Measurements from ENCODE around the gene CCL8.

CCL8 gene

DNA sequence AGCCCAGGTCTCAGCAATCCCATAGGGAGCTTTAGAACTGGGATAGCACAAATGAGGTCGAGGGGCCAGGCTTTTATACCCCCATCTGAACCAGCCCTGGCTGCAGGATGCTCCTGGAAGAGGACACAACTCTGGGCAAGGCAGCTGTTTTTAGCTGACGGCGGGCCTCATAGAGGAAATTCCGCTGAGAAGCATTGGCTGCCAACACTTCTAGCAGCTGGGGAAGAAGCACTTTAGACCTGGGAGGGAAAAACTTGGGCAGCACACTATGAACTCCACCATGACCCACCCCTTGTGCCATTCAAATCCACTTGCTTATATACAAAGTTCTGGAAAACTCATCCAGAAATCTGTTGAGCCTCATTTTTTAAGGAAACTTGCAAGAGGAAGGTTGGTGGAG, 28.6 kb upstream of the CCL8 start:
- H3K27me3 ChIP-seq (ENCODE audit: insufficient read depth, insufficient read length): no peaks in the 10 kb centered on the region
- no peaks in the 10 kb centered on the region for H3K4me1 ChIP-seq (ENCODE audit: insufficient read depth, insufficient read length)
- no peaks in the 10 kb centered on the region for H3K36me3 ChIP-seq (ENCODE audit: insufficient read depth, insufficient read length, low read length)
- H3K9ac ChIP-seq (ENCODE audit: insufficient read length, low read depth): no peak overlapping the region
- H3K4me3 ChIP-seq (ENCODE audit: insufficient read length, low read depth): no peak overlapping the region
- DNase-seq (ENCODE audit: low read depth, low spot score): no peak
- TF ChIP-seq ZNF274 (IDR thresholded peaks at IDR 0.05; ENCODE audit: low read depth, low read length) (no peak), SUZ12 (IDR thresholded peaks at IDR 0.05; ENCODE audit: extremely low read depth, insufficient read depth, insufficient read length) (no peak), YY1 (IDR thresholded peaks at IDR 0.05; ENCODE audit: insufficient read depth, insufficient read length) (no peak)
- no peaks in the 10 kb centered on the region for H3K9me3 ChIP-seq (ENCODE audit: insufficient read depth, low read length)

DNA sequence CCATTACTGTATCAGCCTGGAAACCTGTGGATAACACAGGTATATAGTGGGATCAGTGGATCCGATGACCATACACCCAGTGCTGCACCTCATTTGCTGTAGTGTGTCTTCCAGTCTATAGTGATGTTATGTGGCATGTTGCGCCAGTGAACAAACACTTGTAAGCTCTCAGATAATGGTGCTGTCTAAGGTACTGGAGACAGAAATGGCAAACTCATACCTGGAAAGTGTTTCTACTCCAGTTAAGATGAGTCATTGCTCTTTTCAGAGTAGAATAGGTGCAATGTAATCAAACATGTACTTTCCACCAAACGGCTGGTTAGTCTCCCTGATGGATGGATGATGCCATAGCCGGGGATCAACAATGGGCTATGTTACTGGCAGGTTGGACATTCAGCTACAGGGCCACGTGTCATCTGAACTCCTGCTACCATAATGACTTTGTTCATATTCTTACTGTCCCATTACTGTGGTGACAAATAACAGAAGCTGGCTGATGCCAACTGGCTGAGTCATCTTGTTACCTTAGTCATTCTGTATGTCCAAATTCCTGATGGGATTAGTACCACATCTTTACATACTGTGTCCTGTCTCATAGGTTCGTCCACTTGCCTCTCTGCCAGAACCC, 27.4 kb upstream of the CCL8 start:
- no peaks in the 10 kb centered on the region for H3K9me3 ChIP-seq (ENCODE audit: insufficient read depth, low read length)
- TF ChIP-seq ZNF274 (IDR thresholded peaks at IDR 0.05; ENCODE audit: low read depth, low read length): no peak
- TF ChIP-seq SUZ12 (IDR thresholded peaks at IDR 0.05; ENCODE audit: extremely low read depth, insufficient read depth, insufficient read length): no peak
- TF ChIP-seq YY1 (IDR thresholded peaks at IDR 0.05; ENCODE audit: insufficient read depth, insufficient read length): no peak
- no peak overlapping the region for H3K4me3 ChIP-seq (ENCODE audit: insufficient read length, low read depth)
- no peaks in the 10 kb centered on the region for H3K36me3 ChIP-seq (ENCODE audit: insufficient read depth, insufficient read length, low read length)
- H3K9ac ChIP-seq (ENCODE audit: insufficient read length, low read depth): no peak overlapping the region
- DNase-seq (ENCODE audit: low read depth, low spot score): no peak
- no peaks in the 10 kb centered on the region for H3K27me3 ChIP-seq (ENCODE audit: insufficient read depth, insufficient read length)
- H3K4me1 ChIP-seq (ENCODE audit: insufficient read depth, insufficient read length): no peaks in the 10 kb centered on the region

DNA sequence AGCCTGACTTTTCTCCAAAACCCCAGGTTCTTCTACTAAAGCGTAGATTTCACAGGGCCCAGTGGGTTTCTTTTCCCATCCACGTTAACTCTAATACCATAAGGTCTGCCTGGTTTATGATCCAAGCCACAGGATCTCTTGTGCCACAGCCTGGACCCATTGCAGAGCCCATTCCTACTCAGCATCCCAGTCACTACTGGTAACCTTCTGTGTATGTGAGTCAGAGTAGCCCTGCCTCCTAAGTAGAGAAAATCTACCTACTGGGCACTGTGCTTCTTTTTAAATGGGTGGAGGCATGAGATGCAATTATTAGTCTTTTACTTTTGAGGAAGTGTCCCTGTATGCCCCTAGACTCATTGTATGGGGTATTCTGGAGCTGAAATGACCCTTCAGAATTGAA, 20.2 kb upstream of the CCL8 start:
- TF ChIP-seq YY1 (IDR thresholded peaks at IDR 0.05; ENCODE audit: insufficient read depth, insufficient read length): no peak
- TF ChIP-seq ZNF274 (IDR thresholded peaks at IDR 0.05; ENCODE audit: low read depth, low read length): no peak
- TF ChIP-seq SUZ12 (IDR thresholded peaks at IDR 0.05; ENCODE audit: extremely low read depth, insufficient read depth, insufficient read length): no peak
- Histone ChIP-seq H3K4me3 (ENCODE audit: insufficient read length, low read depth) (no peak overlapping the region), H3K36me3 (ENCODE audit: insufficient read depth, insufficient read length, low read length) (no peaks in the 10 kb centered on the region), H3K27me3 (ENCODE audit: insufficient read depth, insufficient read length) (no peaks in the 10 kb centered on the region), H3K9ac (ENCODE audit: insufficient read length, low read depth) (no peak overlapping the region), H3K4me1 (ENCODE audit: insufficient read depth, insufficient read length) (no peaks in the 10 kb centered on the region), H3K9me3 (ENCODE audit: insufficient read depth, low read length) (no peaks in the 10 kb centered on the region)
- no peak for DNase-seq (ENCODE audit: low read depth, low spot score)

DNA sequence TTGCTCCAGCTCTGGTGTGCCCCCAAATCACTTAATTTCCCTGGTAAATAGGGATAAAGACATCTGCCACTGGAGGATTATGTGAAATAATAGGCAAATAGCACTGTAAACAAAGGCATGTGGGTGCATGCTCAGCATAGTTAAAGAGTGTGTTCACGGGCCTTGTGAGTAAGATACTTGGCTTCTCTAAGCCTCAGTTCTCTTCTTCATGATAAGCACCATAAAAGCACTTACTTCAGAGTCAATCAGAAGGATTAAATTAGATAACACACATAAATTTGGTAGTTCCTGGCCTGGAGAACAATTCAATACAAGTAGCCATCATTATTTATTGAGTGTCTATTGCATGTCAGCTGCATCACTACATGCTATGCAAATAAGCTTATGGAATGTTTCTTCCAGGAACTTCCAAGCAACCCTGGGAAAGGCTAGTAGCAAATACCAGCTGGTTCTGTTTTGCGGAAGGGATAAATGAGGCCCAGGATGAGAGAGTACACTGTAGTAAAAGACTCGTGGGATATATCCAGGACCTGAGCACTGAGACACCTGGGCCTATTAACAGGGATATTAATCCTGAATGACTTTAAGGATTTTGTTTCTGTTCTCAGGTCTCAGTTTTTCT, 19.2 kb upstream of the CCL8 start:
- no peak for DNase-seq (ENCODE audit: low read depth, low spot score)
- no peak overlapping the region for H3K4me3 ChIP-seq (ENCODE audit: insufficient read length, low read depth)
- no peaks in the 10 kb centered on the region for H3K27me3 ChIP-seq (ENCODE audit: insufficient read depth, insufficient read length)
- no peaks in the 10 kb centered on the region for H3K9me3 ChIP-seq (ENCODE audit: insufficient read depth, low read length)
- H3K36me3 ChIP-seq (ENCODE audit: insufficient read depth, insufficient read length, low read length): no peaks in the 10 kb centered on the region
- no peaks in the 10 kb centered on the region for H3K4me1 ChIP-seq (ENCODE audit: insufficient read depth, insufficient read length)
- H3K9ac ChIP-seq (ENCODE audit: insufficient read length, low read depth): no peak overlapping the region
- no peak for TF ChIP-seq ZNF274 (IDR thresholded peaks at IDR 0.05; ENCODE audit: low read depth, low read length)
- no peak for TF ChIP-seq SUZ12 (IDR thresholded peaks at IDR 0.05; ENCODE audit: extremely low read depth, insufficient read depth, insufficient read length)
- TF ChIP-seq YY1 (IDR thresholded peaks at IDR 0.05; ENCODE audit: insufficient read depth, insufficient read length): no peak

DNA sequence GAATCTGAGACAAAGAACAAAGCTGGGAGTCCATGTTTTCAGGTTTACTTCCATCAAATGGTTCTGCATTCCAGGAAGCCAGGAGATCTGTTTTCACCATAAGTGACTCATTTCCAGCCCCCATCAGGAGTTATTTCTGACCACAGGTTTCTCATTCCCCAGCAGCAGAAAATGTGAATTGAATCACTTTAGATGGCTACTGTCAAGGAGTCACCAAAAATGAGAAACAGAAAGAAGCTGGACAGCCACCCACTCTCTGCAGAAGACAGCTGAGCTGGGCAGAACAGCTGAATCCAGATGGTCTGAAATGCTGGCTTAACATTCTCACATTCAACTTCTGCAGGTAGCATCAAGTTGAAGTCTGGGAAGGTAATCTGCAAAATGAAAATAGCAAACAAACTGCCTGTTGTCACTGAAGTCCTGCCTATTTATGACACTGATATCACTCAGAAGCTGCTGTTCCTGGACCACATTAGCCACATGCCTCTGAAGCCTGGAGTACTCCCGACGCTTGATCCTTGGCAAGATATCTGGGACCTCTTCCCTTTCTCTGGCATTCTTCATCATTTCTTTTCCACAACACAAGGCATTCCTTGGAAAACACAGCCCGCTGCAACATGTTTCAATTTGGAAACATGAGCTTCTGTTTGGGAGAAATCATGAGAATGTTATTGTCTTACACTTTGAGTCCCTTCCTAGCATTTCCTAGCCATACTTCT, 18.4 kb upstream of the CCL8 start:
- no peak for DNase-seq (ENCODE audit: low read depth, low spot score)

DNA sequence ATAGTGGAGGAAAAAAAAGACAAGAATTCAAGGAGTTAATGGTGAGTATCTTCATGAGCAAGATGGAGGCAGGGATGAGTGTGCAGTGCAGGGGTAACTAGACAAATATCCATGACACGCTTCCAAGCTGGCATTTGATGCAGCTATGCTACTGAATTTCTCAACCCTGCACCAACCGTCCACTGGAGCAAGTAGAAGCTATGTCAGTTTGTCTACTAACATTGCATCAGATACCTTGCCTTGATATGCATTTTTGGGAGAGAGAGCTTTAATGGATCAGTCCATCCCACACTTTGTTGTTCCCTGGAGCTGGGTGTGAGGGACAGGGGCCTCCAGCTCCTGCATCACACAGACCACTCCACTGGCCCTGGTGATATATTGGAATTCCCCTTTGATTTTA, 17.2 kb upstream of the CCL8 start:
- Histone ChIP-seq H3K4me3 (ENCODE audit: insufficient read length, low read depth) (no peak overlapping the region), H3K36me3 (ENCODE audit: insufficient read depth, insufficient read length, low read length) (no peaks in the 10 kb centered on the region), H3K9me3 (ENCODE audit: insufficient read depth, low read length) (no peaks in the 10 kb centered on the region), H3K4me1 (ENCODE audit: insufficient read depth, insufficient read length) (peaks cover 2% of the 10 kb centered on the region), H3K9ac (ENCODE audit: insufficient read length, low read depth) (no peak overlapping the region), H3K27me3 (ENCODE audit: insufficient read depth, insufficient read length) (no peaks in the 10 kb centered on the region)
- TF ChIP-seq ZNF274 (IDR thresholded peaks at IDR 0.05; ENCODE audit: low read depth, low read length) (no peak), YY1 (IDR thresholded peaks at IDR 0.05; ENCODE audit: insufficient read depth, insufficient read length) (no peak), SUZ12 (IDR thresholded peaks at IDR 0.05; ENCODE audit: extremely low read depth, insufficient read depth, insufficient read length) (no peak)
- no peak for DNase-seq (ENCODE audit: low read depth, low spot score)

More for the DNA sequence above, 18.4 kb upstream of the CCL8 start:
- Histone ChIP-seq H3K9ac (ENCODE audit: insufficient read length, low read depth) (no peak overlapping the region), H3K4me1 (ENCODE audit: insufficient read depth, insufficient read length) (no peaks in the 10 kb centered on the region), H3K4me3 (ENCODE audit: insufficient read length, low read depth) (no peak overlapping the region), H3K36me3 (ENCODE audit: insufficient read depth, insufficient read length, low read length) (no peaks in the 10 kb centered on the region), H3K27me3 (ENCODE audit: insufficient read depth, insufficient read length) (no peaks in the 10 kb centered on the region), H3K9me3 (ENCODE audit: insufficient read depth, low read length) (no peaks in the 10 kb centered on the region)
- TF ChIP-seq ZNF274 (IDR thresholded peaks at IDR 0.05; ENCODE audit: low read depth, low read length) (no peak), SUZ12 (IDR thresholded peaks at IDR 0.05; ENCODE audit: extremely low read depth, insufficient read depth, insufficient read length) (no peak), YY1 (IDR thresholded peaks at IDR 0.05; ENCODE audit: insufficient read depth, insufficient read length) (no peak)

DNA sequence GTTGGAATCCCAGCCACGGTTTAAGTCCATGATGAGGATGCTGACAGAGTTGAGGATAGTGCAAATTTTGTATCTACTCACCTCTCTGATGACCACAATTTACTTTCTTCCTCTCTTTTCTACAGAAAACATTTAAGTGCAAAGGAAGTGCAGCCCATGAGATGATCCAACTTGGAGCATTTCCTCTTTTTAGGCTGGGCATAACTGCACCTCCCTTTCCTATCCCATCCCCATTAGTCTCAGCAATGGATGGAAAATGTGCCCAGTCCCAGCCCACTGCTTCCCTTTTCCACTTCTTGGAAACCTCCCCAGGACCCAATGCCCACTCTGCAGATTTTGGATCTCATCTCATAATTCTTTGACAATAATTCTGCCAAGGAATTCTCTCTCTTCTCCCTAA, 16.6 kb upstream of the CCL8 start:
- Histone ChIP-seq H3K36me3 (ENCODE audit: insufficient read depth, insufficient read length, low read length) (no peaks in the 10 kb centered on the region), H3K9me3 (ENCODE audit: insufficient read depth, low read length) (no peaks in the 10 kb centered on the region), H3K4me1 (ENCODE audit: insufficient read depth, insufficient read length) (peaks cover 2% of the 10 kb centered on the region), H3K27me3 (ENCODE audit: insufficient read depth, insufficient read length) (no peaks in the 10 kb centered on the region), H3K4me3 (ENCODE audit: insufficient read length, low read depth) (no peak overlapping the region), H3K9ac (ENCODE audit: insufficient read length, low read depth) (no peak overlapping the region)
- no peak for DNase-seq (ENCODE audit: low read depth, low spot score)
- TF ChIP-seq YY1 (IDR thresholded peaks at IDR 0.05; ENCODE audit: insufficient read depth, insufficient read length) (no peak), SUZ12 (IDR thresholded peaks at IDR 0.05; ENCODE audit: extremely low read depth, insufficient read depth, insufficient read length) (no peak), ZNF274 (IDR thresholded peaks at IDR 0.05; ENCODE audit: low read depth, low read length) (no peak)

Measured in NT2/D1 (cell line).